Measurements from ENCODE around the gene PATJ.

Gene PATJ

GRCh38 chr1:62025892-62026291 is 283.6 kb downstream of the PATJ start:
- H3K4me3 ChIP-seq (ENCODE audit: low read depth in 1 of 2, low read length in 1 of 2): no peak overlapping the region
- H3K27ac ChIP-seq: no peak overlapping the region
- no peaks in the 10 kb centered on the region for H3K9me3 ChIP-seq
- no peaks in the 10 kb centered on the region for H3K36me3 ChIP-seq
- H3K27me3 ChIP-seq: no peaks in the 10 kb centered on the region
- no peaks in the 10 kb centered on the region for H3K4me1 ChIP-seq (ENCODE audit: control insufficient read depth in 1 of 2, insufficient read depth in 1 of 2, low read depth in 1 of 2, low read length in 1 of 2)
- no peak for TF ChIP-seq CTCF (IDR thresholded peaks at IDR 0.05)

- Histone ChIP-seq H3K4me3 (ENCODE audit: low read depth in 1 of 2, low read length in 1 of 2) (no peak overlapping the region), H3K36me3 (no peaks in the 10 kb centered on the region), H3K27ac (no peak overlapping the region), H3K9me3 (no peaks in the 10 kb centered on the region), H3K27me3 (no peaks in the 10 kb centered on the region), H3K4me1 (ENCODE audit: control insufficient read depth in 1 of 2, insufficient read depth in 1 of 2, low read depth in 1 of 2, low read length in 1 of 2) (no peaks in the 10 kb centered on the region)
- no peak for TF ChIP-seq CTCF (IDR thresholded peaks at IDR 0.05)
Observed at GRCh38 chr1:62029704-62030103, 287.4 kb downstream of the PATJ start.

GRCh38 chr1:62034790-62035189 is 292.5 kb downstream of the PATJ start:
- H3K27me3 ChIP-seq: no peaks in the 10 kb centered on the region
- TF ChIP-seq CTCF (IDR thresholded peaks at IDR 0.05): no peak
- H3K4me1 ChIP-seq (ENCODE audit: control insufficient read depth in 1 of 2, insufficient read depth in 1 of 2, low read depth in 1 of 2, low read length in 1 of 2): no peaks in the 10 kb centered on the region
- H3K9me3 ChIP-seq: no peaks in the 10 kb centered on the region
- H3K27ac ChIP-seq: no peak overlapping the region
- H3K36me3 ChIP-seq: no peaks in the 10 kb centered on the region
- no peak overlapping the region for H3K4me3 ChIP-seq (ENCODE audit: low read depth in 1 of 2, low read length in 1 of 2)

GRCh38 chr1:62037274-62037673 is 295.0 kb downstream of the PATJ start:
- H3K4me3 ChIP-seq (ENCODE audit: low read depth in 1 of 2, low read length in 1 of 2): no peak overlapping the region
- H3K27ac ChIP-seq: no peak overlapping the region
- no peaks in the 10 kb centered on the region for H3K36me3 ChIP-seq
- H3K27me3 ChIP-seq: no peaks in the 10 kb centered on the region
- no peaks in the 10 kb centered on the region for H3K4me1 ChIP-seq (ENCODE audit: control insufficient read depth in 1 of 2, insufficient read depth in 1 of 2, low read depth in 1 of 2, low read length in 1 of 2)
- no peak for TF ChIP-seq CTCF (IDR thresholded peaks at IDR 0.05)
- no peaks in the 10 kb centered on the region for H3K9me3 ChIP-seq

- Histone ChIP-seq H3K9me3 (no peaks in the 10 kb centered on the region), H3K27me3 (no peaks in the 10 kb centered on the region), H3K36me3 (no peaks in the 10 kb centered on the region), H3K27ac (no peak overlapping the region), H3K4me3 (ENCODE audit: low read depth in 1 of 2, low read length in 1 of 2) (no peak overlapping the region), H3K4me1 (ENCODE audit: control insufficient read depth in 1 of 2, insufficient read depth in 1 of 2, low read depth in 1 of 2, low read length in 1 of 2) (no peaks in the 10 kb centered on the region)
- TF ChIP-seq CTCF (IDR thresholded peaks at IDR 0.05): no peak
Observed at GRCh38 chr1:62038594-62039284, 296.5 kb downstream of the PATJ start.

Data from neutrophil (primary cell).